ENCODE results near the gene LIN7C.
"Not testable (repeated sequence)": the region's sequence is repeated elsewhere in the genome, so short reads cannot be mapped to it uniquely, and the experiment has no call there.

Gene LIN7C

DNA sequence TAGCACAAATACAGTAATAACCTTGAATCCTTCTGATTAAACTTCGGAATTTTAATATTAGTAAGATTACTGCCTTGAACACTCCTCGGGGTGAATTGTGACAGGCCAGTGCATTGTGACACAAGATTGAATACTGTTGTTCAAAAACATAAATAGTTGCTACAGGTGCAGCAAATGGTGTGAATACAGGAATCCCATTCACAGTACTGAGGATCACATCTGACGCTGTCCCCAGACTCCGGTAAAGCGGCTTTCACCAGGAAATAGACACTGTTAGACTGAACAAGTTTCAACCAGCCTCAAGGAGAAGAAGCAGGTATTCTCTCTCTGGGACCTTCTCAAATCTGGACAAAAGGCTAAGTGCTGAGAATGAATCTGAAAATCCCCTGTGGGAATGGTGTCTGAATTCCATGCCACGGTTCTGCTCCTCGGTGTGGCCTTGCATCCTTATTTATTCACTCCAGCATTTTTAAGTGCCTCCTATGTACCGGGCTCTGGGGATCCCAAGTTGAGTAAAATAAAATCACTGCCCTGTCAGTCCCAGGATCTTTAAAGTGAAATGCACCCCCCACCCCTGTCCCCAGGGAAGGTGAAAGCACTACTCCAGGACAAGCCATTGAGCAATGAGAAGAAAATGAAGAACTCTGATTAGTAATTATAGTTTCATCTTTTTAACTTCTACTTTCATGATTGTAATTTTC lies 37.4 kb downstream of the LIN7C start:
- DNase-seq: no peak

DNA sequence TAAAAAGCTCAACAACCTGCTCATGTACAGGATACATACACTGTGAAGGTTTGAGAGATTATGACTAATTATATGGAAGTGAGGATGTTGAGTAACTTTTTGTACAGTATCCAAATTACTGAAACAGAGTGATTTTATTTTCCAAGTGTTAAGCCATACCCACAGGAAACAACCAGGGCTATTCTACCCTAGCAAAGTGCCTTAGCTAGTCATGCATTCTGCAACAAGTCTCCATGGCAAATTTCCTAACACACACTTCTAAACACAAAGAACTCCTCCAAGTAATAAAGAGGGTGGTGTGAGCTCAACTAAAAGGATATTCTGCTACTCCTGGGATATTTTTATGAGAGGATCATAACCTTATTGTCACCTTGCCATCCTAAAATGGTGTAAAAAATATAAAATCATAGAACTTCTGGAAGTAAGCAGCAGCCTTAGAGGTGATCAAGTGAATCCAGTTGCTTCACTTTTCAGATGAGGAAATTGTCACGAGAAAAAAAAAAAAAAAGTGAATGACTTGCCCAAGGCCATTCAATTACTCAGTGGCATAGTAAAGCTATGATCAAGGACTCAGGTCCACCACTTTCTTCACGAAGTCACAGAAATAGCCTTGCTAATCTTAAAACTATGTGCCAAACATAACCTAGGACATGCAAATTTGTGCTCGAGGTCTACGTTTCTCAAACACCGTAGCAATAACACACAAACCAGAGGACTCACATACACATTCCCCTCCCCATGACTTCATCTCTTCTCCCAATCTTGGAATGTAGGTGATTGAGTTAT lies 38.2 kb downstream of the LIN7C start:
- DNase-seq: no peak

DNA sequence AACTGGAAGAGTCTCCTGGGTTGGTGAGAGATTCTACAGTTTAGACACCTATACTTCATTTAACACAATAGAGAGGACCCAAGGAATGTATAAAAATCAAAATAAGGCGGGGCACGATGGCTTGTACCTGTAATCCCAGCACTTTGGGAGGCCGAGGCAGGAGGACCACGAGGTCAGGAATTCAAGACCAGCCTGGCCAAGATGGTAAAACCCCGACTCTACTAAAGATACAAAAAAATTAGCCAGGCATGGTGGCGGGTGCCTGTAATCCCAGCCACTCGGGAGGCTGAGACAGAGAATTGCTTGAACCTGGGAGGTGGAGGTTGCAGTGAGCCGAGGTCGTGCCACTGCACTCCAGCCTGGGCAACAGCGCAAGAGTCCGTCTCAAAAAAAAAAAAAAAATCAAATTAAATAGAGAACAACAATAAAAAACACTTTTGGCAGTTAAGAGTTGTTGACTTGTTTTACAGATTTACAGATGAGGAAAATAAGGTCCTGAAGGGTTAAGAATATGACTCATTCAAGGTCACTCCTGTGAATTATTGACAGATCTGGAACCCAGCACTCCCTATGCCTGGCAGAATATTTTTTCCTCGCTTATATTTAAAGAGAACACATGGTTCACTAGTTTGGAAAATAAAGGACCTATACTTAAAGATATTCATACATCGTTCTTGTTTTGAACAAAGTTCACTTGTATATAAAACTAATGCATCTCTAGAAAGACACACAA lies 39.2 kb downstream of the LIN7C start:
- no peak for DNase-seq

DNA sequence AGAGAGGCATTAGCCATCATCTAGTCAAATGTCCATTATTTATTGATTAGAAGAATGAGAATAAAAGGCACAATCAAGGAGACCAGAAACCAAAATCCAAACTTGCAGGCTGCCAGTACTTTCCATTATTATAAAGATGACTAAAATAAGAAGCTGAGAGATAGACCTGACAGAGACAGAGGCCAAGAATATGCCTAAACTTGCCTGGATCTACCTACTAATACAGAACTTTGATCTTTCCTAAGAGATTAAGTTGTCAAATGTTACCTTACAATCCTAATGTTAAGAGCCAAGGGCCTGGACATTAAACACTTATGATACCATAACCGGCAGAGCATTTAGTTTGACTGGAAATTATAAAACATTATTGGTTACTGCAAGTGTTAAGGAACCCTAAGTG lies 40.2 kb downstream of the LIN7C start:
- no peak for DNase-seq

DNA sequence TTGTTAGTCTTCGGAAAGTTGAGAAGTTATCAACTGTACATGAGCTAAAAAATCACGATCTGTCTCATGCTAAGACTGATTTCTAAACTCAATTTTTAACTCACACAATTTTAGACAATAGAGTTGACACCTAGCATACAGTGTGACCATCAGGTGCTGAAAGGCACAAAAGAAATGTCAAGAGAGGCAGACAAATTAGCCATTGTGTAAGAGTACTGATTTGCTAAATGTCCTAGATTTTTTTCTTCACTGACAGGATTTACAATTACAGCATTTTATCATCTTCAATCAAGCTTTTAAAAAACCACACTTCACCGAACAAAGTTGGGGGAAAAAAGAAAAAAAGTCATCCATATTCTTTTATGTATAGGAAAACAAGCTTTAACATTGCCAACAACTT lies 40.9 kb downstream of the LIN7C start:
- no peak for DNase-seq

DNA sequence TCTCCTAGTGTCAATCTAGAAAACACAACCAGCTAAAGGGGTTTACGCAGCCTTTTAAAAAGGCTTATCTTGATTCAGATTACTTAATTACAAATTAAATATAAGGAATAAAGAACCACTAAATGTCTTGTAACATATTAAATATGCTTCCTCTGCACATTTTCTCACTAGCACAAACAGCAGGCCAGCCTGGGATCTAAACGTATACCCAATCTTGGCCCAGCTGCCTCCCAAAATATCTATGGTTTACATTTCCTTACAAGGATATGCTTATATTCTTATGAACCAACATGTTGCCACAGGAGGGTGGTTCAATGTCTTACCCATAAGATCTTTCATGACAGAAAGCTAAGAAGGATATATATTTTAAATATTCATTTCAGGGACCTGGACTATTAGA lies 41.7 kb downstream of the LIN7C start:
- DNase-seq: no peak

DNA sequence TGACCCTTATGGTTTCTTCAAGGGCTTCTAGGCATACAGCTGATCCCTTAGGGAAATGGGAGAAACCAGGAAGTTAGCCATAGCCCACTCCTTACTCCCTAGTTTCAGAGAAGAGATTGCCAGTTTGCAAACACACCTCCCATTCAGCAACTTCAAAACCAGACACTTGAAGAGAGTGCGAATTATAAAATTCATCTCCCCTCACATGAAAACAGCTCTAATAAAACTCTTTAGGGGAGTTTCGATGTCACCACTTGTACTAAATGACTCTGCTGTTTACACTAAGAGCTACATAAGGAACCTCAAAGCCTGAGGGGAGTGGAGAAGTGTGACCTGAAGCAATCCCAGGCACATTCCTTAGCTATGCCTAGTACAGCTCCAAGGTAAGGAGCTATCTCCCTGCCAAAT lies 42.3 kb downstream of the LIN7C start:
- DNase-seq: no peak

DNA sequence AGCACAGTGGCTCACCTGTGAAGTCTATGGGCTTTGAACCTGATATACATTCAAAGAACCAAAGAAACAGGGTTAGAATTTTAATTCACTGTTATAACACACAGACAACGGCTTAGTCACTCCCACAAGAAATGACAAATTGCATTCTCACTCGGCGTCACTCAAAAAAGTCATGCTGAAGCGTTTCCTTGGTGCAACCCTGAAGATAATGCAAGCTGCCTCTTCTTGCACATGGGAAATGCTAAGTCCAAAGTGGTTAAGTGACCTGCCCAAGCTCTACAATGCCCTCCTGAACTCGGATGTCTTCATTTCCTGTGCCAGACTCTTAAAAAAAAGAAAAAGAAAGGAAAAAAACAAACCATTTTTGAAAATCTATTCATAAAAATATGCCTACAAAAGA lies 44.0 kb downstream of the LIN7C start:
- DNase-seq: no peak

DNA sequence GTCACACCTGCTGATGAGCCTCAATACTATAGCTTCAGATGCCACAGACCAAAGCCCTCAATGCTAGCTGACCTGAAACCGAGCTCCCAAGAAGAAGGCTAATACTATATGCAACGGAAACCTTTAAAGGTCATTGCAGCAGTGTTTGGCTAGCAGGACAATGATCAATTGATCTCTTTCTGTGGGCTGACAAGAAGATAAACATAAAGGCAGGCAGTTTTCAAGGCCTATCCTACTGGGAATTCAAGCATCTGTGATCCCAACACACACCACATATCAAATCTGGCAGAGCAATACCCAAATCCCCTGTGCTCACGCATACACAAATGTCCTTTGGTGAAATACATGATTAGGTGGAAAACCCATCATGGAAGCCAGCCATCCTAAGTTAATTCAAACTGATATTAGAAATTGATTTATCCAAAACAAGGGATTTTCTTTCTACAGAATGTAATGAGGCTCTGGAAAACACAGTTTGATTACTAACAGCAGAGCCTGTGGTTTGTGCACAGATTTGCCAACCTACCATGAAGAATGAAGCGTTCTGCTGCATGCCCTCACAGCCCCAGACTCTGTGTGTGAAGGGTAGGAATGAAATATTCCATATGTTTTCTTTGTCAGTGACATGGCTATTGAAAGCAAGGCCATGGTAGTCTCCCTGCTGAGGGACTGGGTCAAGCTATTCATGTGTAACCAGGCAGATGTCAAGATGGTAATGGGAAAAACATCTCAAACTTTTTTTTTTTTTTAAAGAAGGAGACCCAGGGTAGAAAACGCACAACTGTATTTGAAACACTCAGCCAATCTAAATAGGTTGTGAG lies 46.2 kb downstream of the LIN7C start:
- no peak for DNase-seq

DNA sequence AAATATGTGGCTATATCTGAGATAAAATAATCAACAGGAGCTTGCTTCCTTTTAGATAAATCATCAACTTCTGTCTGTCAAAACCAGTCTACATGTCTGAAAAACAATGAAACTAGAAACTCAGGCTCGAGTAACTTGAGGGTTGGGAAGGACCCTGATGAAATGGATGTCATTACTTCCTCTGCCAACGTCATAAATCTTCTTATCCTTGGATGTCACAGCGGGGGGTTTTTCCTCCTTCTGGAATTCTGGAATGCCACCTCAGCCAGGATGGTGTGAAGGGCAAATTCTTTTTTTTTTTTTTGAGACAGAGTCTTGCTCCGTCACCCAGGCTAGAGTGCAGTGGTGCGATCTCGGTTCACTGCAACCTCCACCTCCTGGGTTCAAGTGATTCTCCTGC lies 47.4 kb downstream of the LIN7C start:
- no peak for DNase-seq

DNA sequence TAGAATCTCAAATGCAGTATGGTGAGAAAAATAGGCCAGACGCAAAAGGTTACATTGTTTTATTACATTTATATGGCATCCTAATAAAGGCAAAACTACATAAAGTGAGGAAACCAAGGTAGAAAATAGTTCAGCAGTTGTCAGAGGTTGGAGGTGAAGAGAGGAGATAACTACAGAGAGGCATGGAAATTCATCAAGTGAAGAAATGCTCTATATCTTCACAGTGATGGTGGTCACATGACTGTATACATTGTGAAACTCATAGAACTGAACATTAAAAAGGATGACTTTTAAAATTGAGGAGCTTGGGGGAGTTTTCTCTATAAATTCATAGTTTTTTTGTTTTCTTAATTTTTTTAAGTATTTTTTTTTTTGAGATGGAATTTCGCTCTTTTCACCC lies 48.4 kb downstream of the LIN7C start:
- no peak for DNase-seq

DNA sequence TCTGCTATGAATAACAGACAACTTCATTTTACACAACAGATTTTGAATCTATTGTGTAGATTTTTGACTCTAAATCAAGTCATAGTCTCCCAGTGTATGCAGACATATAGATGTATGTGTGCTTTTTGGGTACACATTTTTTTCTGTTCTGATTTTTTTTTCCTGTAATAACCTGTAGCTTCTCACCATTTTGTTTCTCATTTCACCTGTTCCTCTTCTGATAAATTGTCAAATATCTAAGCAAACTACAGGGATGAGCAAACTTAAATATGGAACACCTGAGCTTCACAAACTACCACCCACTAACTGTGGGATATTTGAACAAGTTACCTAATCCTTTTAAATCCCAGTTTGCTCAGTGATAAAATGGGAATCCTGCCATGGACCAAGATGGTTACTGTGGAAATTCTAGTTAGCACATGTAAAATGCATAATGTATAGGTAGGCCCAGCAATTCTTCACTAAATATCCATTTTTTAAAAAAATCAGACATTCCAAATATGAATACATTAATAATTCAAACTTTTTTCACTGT lies 49.7 kb downstream of the LIN7C start:
- DNase-seq: no peak

DNA sequence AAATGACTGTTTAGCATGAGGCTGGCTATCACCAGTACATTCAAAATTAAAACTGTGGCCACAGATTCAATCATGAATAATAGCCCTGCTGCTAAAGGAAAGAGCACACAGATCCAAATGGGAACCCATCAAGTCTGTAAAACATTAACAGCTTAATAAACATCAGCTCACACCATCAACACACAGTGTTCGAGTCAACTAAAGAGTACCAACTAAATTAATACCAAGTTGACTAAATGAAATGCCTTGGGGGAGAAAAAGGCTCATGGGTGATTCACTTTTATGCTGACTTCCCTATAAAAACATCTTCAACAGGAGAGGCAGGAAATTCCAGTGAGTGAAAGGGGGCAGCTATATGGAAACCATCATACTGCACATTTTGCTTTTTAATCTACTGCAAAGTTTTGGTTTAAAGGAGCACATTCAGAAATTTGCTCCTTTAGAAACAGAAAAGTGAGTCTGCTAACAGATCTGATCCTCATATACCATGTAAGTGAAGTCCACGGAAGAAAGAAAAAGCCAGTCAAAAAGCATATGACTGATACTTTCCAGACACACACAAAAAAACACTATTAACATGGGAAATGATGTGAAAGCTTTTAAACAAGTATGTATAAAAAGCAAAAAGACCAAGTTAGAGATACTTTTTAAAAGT lies 50.3 kb downstream of the LIN7C start:
- no peak for DNase-seq

DNA sequence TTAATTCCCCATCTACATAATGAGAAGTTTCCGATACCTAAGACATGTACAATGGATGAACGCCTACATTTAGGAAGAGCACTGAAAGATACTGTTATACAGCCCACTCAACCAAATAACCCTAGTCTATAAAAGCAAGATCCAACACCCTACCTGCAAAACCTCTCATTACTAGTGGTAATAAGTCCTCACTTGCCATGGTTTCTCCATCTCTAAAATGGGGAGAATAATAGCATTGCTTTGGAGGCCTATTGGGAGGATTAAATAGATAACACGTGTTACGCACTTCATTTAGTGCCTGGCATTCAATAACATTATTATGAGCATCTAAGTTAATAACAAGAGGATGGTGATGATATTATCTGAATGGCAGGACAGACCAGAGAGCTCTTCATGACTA lies 50.9 kb downstream of the LIN7C start:
- no peak for DNase-seq

DNA sequence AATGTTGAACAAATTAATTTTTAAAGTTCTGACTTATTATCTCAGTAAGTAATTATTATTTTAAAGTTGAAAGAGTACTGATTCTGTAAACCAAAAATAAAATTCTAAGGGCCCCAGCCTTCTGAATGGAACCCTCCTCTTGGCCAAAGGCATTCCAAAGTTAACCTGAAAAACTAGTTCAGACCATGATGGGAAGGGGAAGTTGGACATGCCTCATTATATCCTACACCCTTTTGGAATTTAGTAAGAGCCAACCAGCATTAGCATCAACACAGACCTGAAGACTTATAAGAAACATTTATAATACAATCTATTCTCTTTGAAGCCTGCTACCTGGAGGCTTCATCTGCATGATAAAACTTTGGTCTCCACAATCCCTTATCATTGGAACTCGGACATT lies 52.9 kb downstream of the LIN7C start:
- no peak for DNase-seq

DNA sequence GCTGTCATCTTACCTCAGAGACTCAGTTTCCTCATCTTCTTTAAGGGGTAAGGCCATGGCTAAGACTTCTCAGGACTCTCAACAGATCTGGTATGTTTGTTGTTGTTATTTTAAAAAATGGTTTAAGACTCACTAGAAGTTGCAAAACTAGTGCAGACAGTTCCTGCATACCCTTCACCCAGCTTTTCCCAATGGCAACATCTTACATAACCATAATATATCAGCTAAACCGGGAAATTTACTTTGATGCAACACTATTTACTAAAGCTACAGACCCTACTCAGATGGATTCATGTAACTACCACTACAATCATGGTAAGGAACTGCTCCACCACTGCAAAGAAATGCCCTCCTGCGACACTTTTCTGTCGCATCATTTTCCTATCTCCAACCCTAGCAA lies 54.4 kb downstream of the LIN7C start:
- no peak for DNase-seq

DNA sequence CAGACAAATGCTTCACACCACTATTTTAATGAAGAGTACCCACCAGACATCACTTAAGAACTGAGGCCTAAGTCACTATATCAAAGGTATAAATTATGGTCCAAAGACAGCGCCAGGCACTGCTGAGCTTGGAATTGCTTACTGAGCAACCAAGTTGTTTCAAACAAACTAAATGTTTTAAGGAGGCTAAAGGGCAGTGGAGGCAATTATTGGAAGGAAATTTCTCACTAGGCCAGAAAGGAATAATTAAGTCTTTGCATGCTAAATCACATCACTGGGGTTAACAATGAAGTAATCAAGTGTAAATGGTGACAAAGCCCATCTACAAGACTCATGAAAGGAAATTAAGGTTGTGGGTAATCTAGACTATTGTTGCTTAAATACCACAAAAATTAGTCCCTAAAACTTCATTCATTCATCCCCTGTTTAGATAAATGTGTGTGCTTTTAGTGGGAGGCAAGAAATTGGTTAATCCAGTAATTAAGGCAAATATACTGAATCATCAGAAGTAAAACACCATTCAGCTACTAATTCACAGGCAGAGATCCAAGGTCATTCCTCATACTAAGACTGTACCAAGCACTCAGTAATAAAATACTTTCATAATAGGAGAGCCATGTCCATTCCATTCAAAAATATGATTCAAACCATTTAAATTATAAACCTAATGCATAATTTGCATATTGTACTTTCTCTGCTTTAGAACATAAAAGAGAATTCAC lies 55.2 kb downstream of the LIN7C start:
- no peak for DNase-seq

DNA sequence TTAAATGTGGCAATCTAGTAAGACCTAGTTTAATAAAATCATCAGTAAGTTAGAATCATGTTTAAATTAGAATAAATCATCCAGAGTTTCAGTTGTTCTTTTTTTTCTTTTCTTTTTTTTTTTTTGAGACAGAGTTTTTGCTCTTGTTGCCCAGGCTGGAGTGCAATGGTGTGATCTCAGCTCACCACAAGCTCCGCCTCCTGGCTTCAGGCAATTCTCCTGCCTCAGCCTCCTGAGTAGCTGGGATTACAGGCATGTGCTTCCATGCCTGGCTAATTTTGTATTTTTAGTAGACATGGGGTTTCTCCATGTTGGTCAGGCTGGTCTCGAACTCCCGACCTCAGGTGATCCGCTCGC lies 58.4 kb downstream of the LIN7C start:
- not testable (repeated sequence) for DNase-seq

DNA sequence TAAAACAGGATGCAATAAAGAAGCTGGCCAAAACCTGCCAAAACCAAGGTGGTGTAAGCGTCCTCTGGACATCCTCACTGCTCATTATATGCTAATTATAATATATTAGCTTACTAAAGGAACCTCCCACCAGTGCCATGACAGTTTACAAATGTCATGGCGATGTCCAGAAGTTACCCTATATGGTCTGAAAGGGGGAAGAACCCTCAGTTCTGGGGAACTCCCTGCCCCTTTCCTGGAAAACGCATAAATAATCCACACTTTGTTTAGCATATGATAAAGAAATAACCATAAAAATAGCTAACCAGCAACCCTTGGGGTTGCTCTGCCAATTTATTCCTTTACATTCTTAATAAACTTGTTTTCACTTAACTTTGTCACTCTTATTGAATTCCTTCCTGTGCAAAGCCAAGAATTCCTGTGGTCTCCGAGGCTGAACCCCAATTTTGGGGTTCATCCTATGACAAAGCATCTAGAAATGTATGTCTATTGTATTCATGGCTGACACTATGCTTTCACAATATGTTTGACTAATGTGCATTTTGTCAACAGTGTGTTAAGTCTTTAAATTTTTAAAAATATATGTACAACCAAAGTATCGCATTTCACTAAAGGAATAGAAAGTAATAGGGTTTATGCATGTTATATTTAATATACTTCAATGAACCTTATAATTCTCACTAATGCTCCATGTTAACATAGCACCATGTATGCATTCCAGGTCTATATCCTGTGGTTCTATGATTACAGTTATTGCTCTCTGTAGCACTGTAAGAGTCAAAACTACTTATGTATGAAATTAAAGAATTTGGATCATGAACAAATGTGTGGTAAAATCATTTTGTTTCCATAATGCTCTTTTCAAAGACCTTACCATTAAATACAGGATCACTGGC lies 59.0 kb downstream of the LIN7C start:
- DNase-seq: no peak

DNA sequence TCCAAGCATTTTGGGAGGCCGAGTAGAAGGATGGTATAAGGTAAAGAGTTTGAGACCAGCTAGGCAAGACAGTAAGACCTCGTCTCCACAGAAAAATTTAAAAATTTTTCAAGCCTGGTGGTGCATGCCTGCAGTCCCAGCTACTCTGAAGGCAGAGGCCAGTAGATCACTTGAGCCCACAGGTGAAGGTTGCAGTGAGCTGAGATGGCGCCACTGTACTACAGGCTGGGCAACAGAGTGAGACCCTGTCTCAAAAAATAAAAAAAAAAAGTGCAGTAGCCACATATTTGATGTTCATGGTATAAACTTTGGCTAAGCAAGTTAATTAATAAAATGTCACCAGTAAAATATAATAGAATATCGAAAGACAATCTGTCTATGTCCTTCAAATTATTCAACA lies 60.9 kb downstream of the LIN7C start:
- DNase-seq: no peak

DNA sequence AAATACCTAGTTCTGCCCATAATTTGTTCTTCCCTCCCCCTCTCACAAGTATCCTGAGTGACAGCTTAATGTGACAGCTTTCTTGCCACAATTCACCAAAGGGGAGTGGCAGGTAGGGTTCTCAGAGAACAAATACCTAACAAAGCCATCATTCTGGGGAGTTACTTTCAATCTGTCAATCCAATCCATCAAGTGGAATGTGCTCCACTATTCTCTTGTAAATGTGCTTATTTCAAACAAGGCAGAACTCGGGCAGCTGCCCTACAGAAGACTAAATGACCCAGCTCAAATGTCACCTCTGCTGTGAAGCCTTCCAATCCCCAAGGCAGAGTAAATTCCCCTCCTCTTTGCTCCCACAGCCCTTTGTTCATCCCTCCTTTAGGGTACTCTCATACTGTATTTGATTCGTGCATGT lies 61.8 kb downstream of the LIN7C start:
- no peak for DNase-seq

All from SHP77 treated with DMSO at 0.1 percent for 48 hours (cell line).